K562 (cell line): ENCODE data around the gene LRP3.

Experiments used
- BACH1 ChIP-seq: fragments of 200-800 bp; sonication (Bioruptor generic); IDR thresholded peaks from 2 replicates; pipeline ENCODE4 v1.6.1; 2016; ENCODE audit warnings: missing genetic modification characterization, missing compliant biosample characterization
- BDP1 ChIP-seq: IDR thresholded peaks from 3 replicates; pipeline ENCODE4 v1.6.1; 2011; ENCODE audit not compliant: insufficient read length, insufficient read depth
- CEBPB ChIP-seq: fragments of 450-650 bp; IDR thresholded peaks from 2 replicates; pipeline ENCODE4 v1.6.1; 2016; ENCODE audit warnings: missing genetic modification characterization, missing compliant biosample characterization
- CREB1 ChIP-seq, 2 experiments: sonication (generic) in 1 of 2; formaldehyde crosslinking in 1 of 2; IDR thresholded peaks; 2 replicates each; pipeline versions ENCODE4 v1.6.1 to v1.8.0; 2012 to 2022; ENCODE audit warnings: inconsistent platforms in 1 of 2, mild to moderate bottlenecking in 1 of 2, missing genetic modification reagents in 1 of 2, moderate library complexity in 1 of 2
- DPF2 ChIP-seq: fragments of 450-650 bp; IDR thresholded peaks from 2 replicates; pipeline ENCODE4 v1.6.1; 2016
- ESRRA ChIP-seq: fragments of 450-650 bp; IDR thresholded peaks from 2 replicates; pipeline ENCODE4 v1.6.1; 2014; ENCODE audit warnings: low read depth, mild to moderate bottlenecking, moderate library complexity, borderline replicate concordance
- PML ChIP-seq: IDR thresholded peaks from 2 replicates; pipeline ENCODE4 v1.6.1; 2012; ENCODE audit warnings: low read length, inconsistent platforms
- POLR2AphosphoS5 ChIP-seq: IDR thresholded peaks from 2 replicates; pipeline ENCODE4 v1.6.1; 2011; ENCODE audit warnings: mild to moderate bottlenecking, low read depth, low read length, moderate library complexity; ENCODE audit not compliant: control insufficient read depth, insufficient read depth
- SMAD3 ChIP-seq: fragments of 450-650 bp; formaldehyde crosslinking; conservative IDR thresholded peaks from 2 replicates; pipeline ENCODE4 v1.4.0; 2020; ENCODE audit warnings: mild to moderate bottlenecking
- SNIP1 ChIP-seq: fragments of 450-650 bp; IDR thresholded peaks from 2 replicates; pipeline ENCODE4 v1.7.1; 2017; ENCODE audit warnings: low read depth, mild to moderate bottlenecking
- TRIM24 ChIP-seq, 2 experiments: fragments of 450-650 bp; IDR thresholded peaks; 2 replicates each; pipeline ENCODE4 v1.6.1; 2016
- YBX1 ChIP-seq: fragments of 450-650 bp; IDR thresholded peaks from 2 replicates; pipeline ENCODE4 v1.7.1; 2016; ENCODE audit warnings: mild to moderate bottlenecking
- ZNF140 ChIP-seq: fragments of 250-450 bp; sonication (Bioruptor Pico); IDR thresholded peaks from 2 replicates; pipeline ENCODE4 v1.8.0; 2021; ENCODE audit warnings: moderate library complexity, mild to moderate bottlenecking, inconsistent platforms
- TF ChIP-seq, protein P1 (sequence below): fragments of 450-650 bp; IDR thresholded peaks from 2 replicates; pipeline ENCODE4 v1.6.1; 2016; ENCODE audit warnings: missing biosample characterization, missing genetic modification characterization

DNA sequence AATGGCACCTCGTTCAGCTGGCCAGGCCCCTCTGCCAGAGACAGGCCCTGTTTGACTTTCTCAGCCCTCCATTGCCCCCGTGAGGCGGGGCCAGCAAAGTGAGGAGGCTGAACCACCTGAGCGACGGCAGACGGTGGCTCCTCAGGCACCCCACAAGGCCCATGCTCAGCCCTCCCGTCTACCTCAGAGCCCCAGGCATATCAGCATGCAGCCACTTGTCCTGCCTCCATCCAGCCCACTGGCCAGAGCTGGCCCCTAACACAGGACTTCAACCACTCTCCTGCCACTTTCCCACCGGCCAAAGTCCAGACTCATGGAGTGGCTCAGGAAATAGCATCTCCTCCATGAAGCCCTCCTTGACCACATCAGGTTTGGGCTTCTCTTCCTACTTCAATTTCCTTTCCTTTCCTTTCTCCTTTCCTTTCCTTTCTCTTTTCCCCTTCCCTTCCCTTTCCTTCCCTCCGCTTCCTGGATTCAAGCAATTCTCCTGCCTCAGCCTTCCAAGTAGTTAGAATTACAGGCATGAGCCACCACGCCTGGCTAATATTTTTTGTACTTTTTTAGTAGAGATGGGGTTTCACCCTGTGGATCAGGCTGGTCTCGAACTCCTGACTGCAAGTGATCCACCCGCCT lies 22.2 kb downstream of the LRP3 start:
- no peak for TF ChIP-seq ESRRA
- no peak for TF ChIP-seq BDP1
- no peak for TF ChIP-seq CEBPB (tag)
- no peak for TF ChIP-seq BACH1 (tag)
- TF ChIP-seq TRIM24 (IDR thresholded peaks at IDR 0.05) = no peak
- TF ChIP-seq SNIP1 = no peak
- TF ChIP-seq PML = no peak
- TF ChIP-seq SMAD3 (CRISPR knock-in tag) = no peak
- TF ChIP-seq YBX1 = no peak
- TF ChIP-seq ZNF140 (CRISPR knock-in tag) = no peak
- no peak for TF ChIP-seq DPF2
- TF ChIP-seq, protein P1, sequence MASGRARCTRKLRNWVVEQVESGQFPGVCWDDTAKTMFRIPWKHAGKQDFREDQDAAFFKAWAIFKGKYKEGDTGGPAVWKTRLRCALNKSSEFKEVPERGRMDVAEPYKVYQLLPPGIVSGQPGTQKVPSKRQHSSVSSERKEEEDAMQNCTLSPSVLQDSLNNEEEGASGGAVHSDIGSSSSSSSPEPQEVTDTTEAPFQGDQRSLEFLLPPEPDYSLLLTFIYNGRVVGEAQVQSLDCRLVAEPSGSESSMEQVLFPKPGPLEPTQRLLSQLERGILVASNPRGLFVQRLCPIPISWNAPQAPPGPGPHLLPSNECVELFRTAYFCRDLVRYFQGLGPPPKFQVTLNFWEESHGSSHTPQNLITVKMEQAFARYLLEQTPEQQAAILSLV (tag) = no peak
- TF ChIP-seq CREB1 (IDR thresholded peaks at IDR 0.05) = no peak
- no peak for TF ChIP-seq CREB1 (CRISPR knock-in tag; IDR thresholded peaks at IDR 0.05)
- no peak for TF ChIP-seq POLR2AphosphoS5
